ENCODE results near the gene CD81.

GRCh38 chr11:2426826-2427521 is 49.9 kb downstream of the CD81 start:
- TF ChIP-seq CREB5 (CRISPR knock-in tag; IDR thresholded peaks at IDR 0.05; ENCODE audit: low read depth) (no peak), CSDC2 (CRISPR knock-in tag; IDR thresholded peaks at IDR 0.05) (no peak), ZC3H10 (CRISPR knock-in tag; IDR thresholded peaks at IDR 0.05) (no peak), BACH2 (CRISPR knock-in tag; IDR thresholded peaks at IDR 0.05; ENCODE audit: borderline replicate concordance) (no peak), ZNF70 (CRISPR knock-in tag; IDR thresholded peaks at IDR 0.05) (no peak), ZFP30 (CRISPR knock-in tag; IDR thresholded peaks at IDR 0.05) (no peak), TOX (CRISPR knock-in tag; IDR thresholded peaks at IDR 0.05; ENCODE audit: borderline replicate concordance) (no peak), ZFP3 (CRISPR knock-in tag; IDR thresholded peaks at IDR 0.05) (no peak), PATZ1 (CRISPR knock-in tag; IDR thresholded peaks at IDR 0.05; ENCODE audit: borderline replicate concordance) (no peak), ZNF565 (CRISPR knock-in tag; conservative IDR thresholded peaks at IDR 0.05; ENCODE audit: low read depth) (no peak)
